IMR-90 (cell line): ENCODE results near the gene NAA38.

ENCODE experiments used
- BHLHE40 ChIP-seq: fragments of 150-350 bp; IDR thresholded peaks from 2 replicates; pipeline ENCODE4 v1.6.1; 2016; ENCODE audit warnings: mild to moderate bottlenecking, low read depth, low read length
- CEBPB ChIP-seq: IDR thresholded peaks from 2 replicates; pipeline ENCODE4 v1.6.1; 2012; ENCODE audit warnings: low read depth, low read length, improper control_type of control experiment
- CHD1 ChIP-seq: IDR thresholded peaks from 2 replicates; pipeline ENCODE4 v1.6.1; 2012; ENCODE audit warnings: low read depth, low read length, improper control_type of control experiment
- CTCF ChIP-seq: conservative IDR thresholded peaks from 2 replicates; pipeline ENCODE4 v1.5.1; 2012; ENCODE audit warnings: mild to moderate bottlenecking, low read depth, low read length, improper control_type of control experiment
- POLR2A ChIP-seq: IDR thresholded peaks from 2 replicates; pipeline ENCODE4 v1.6.1; 2012; ENCODE audit warnings: mild to moderate bottlenecking, low read depth, low read length
- RAD21 ChIP-seq: IDR thresholded peaks from 2 replicates; pipeline ENCODE4 v1.6.1; 2012; ENCODE audit warnings: low read length, improper control_type of control experiment
- RFX5 ChIP-seq: IDR thresholded peaks from 2 replicates; pipeline ENCODE4 v1.8.0; 2012; ENCODE audit warnings: low read depth, mild to moderate bottlenecking, low read length, moderate library complexity
- USF2 ChIP-seq: fragments of 150-350 bp; IDR thresholded peaks from 2 replicates; pipeline ENCODE4 v1.6.1; 2017; ENCODE audit warnings: mild to moderate bottlenecking, antibody characterized with exemption, low read length, low read depth

- no peak for TF ChIP-seq CTCF
- no peak for TF ChIP-seq USF2
- no peak for TF ChIP-seq CHD1
- TF ChIP-seq RAD21, result no peak
- TF ChIP-seq BHLHE40, result no peak
- TF ChIP-seq RFX5, result no peak
- TF ChIP-seq CEBPB, result no peak
- no peak for TF ChIP-seq POLR2A
Measured at GRCh38 chr17:7848739-7849129, 8.6 kb downstream of the NAA38 start.
